ENCODE data around the gene PIGQ. TPM values are rescaled to one million over a fixed set of nuclear protein-coding genes. Genes with fewer than 3 reads are reported as not detected.

PIGQ gene
- total RNA-seq, 1 experiment from 2014 or later = 53.0 TPM

- DNase-seq (ENCODE audit: low read depth) = peak; percentile 48
These were observed 3.0 kb upstream of the PIGQ start, which contains the start of gene NHLRC4 for GRCh38 chr16:566475-567372. Gene NHLRC4 (plus strand): TSS chr16:567005. CDS start chr16:568048, 1,043 bp downstream.

GRCh38 chr16:567373-568256, 2.2 kb upstream of the PIGQ start:
- DNase-seq (ENCODE audit: low read depth) = no peak

- no peak for DNase-seq (ENCODE audit: low read depth)
These were observed 1.1 kb upstream of the PIGQ start for GRCh38 chr16:568401-569258.

- no peak for DNase-seq (ENCODE audit: low read depth)
These were observed 3.3 kb downstream of the PIGQ start for GRCh38 chr16:572865-573650.

- DNase-seq (ENCODE audit: low read depth) = no peak
These were observed 4.4 kb downstream of the PIGQ start for GRCh38 chr16:574021-574760.

- DNase-seq (ENCODE audit: low read depth) = no peak
These were observed 5.8 kb downstream of the PIGQ start for GRCh38 chr16:575354-576196.

- DNase-seq (ENCODE audit: low read depth) = no peak
These were observed 6.5 kb downstream of the PIGQ start for GRCh38 chr16:576197-576822.

- DNase-seq (ENCODE audit: low read depth) = no peak
These were observed 7.0 kb downstream of the PIGQ start for GRCh38 chr16:576823-577201.

GRCh38 chr16:577796-578195, 8.0 kb downstream of the PIGQ start:
- DNase-seq (ENCODE audit: low read depth) = no peak

- no peak for DNase-seq (ENCODE audit: low read depth)
These were observed 8.6 kb downstream of the PIGQ start for GRCh38 chr16:578232-578869.

- DNase-seq (ENCODE audit: low read depth) = no peak
These were observed 9.2 kb downstream of the PIGQ start for GRCh38 chr16:578870-579405.

GRCh38 chr16:580141-580945, 10.6 kb downstream of the PIGQ start:
- no peak for DNase-seq (ENCODE audit: low read depth)

GRCh38 chr16:580946-581498, 11.3 kb downstream of the PIGQ start:
- no peak for DNase-seq (ENCODE audit: low read depth)

GRCh38 chr16:582218-582613, 12.4 kb downstream of the PIGQ start:
- DNase-seq (ENCODE audit: low read depth) = no peak

- no peak for DNase-seq (ENCODE audit: low read depth)
These were observed 13.0 kb downstream of the PIGQ start for GRCh38 chr16:582614-583331.

- DNase-seq (ENCODE audit: low read depth) = no peak
These were observed 13.7 kb downstream of the PIGQ start for GRCh38 chr16:583470-583814.
